Tibial nerve (tissue), 4 donors: ENCODE results near the gene KDM5A. TPM values are rescaled to one million over a fixed set of nuclear protein-coding genes. Genes with fewer than 3 reads are reported as not detected.

ENCODE experiments used
- DNase-seq, 2 donors: peaks; one replicate each; pipeline ENCODE4 v3.0.0-alpha.2; 2019; ENCODE audit warnings: low spot score in 2 of 2
- H3K27ac ChIP-seq, 4 donors: fragments of 200-600 bp; sonication (generic) in 3 of 4; one replicate each; pipeline ENCODE4 v1.5.1; 2017 to 2019; ENCODE audit warnings: mild to moderate bottlenecking in 1 of 4
- H3K27me3 ChIP-seq, 2 donors: fragments of 200-600 bp; sonication (generic) in 1 of 2; one replicate each; pipeline versions ENCODE4 v1.5.1 to v1.6.0; 2017 to 2019
- H3K36me3 ChIP-seq, 3 donors: fragments of 200-600 bp; sonication (generic); one replicate each; pipeline ENCODE4 v1.5.1; 2018 to 2019
- H3K4me1 ChIP-seq, 4 donors: fragments of 200-600 bp; sonication (generic) in 3 of 4; one replicate each; pipeline ENCODE4 v1.5.1; 2017 to 2019
- H3K4me3 ChIP-seq, 4 donors: fragments of 200-600 bp; sonication (generic) in 3 of 4; one replicate each; pipeline ENCODE4 v1.5.1; 2017 to 2019; ENCODE audit warnings: mild to moderate bottlenecking in 1 of 4, moderate library complexity in 1 of 4
- H3K9me3 ChIP-seq, 4 donors: fragments of 200-600 bp; sonication (generic) in 3 of 4; one replicate each; pipeline ENCODE4 v1.5.1; 2017 to 2019
- CTCF ChIP-seq, 5 experiments: fragments of 200-600 bp in 3 of 5; fragments of 450-650 bp in 2 of 5; sonication (generic) in 3 of 5; IDR thresholded peaks; one replicate each; pipeline ENCODE4 v1.5.1; 2016 to 2019; ENCODE audit warnings: antibody characterized with exemption in 5 of 5, mild to moderate bottlenecking in 3 of 5, moderate library complexity in 2 of 5
- EP300 ChIP-seq, 2 donors: sonication (generic); formaldehyde crosslinking; IDR thresholded peaks; one replicate each; pipeline ENCODE4 v1.6.1; 2017; ENCODE audit warnings: antibody characterized with exemption in 2 of 2, mild to moderate bottlenecking in 1 of 2
- POLR2A ChIP-seq, 2 donors: fragments of 450-650 bp; IDR thresholded peaks; one replicate each; pipeline ENCODE4 v1.6.1; 2017; ENCODE audit warnings: antibody characterized with exemption in 2 of 2, mild to moderate bottlenecking in 2 of 2, moderate library complexity in 2 of 2
- WGBS, 2 donors: methylation state at CpG; one replicate each; pipeline ENCODE4 v1.1.5; 2018; 5-methylcytosine and 5-hydroxymethylcytosine counted together
- total RNA-seq, 4 donors: library from RNA; depleted of rRNA; stranded (reverse); fragments of >200 nt; gene quantifications; one replicate each; pipeline ENCODE4 v1.1.0, GENCODE V29; 2016

The KDM5A gene
- total RNA-seq, 4 donors from 2014 or later = 31.5 to 154 (median 68.4) TPM

- Histone ChIP-seq H3K4me1 (no peaks in the 10 kb centered on the region), H3K4me3 (no peak overlapping the region), H3K9me3 (no peaks in the 10 kb centered on the region), H3K36me3 (peaks cover 0 to 70% (median 13%) of the 10 kb centered on the region in 3 donors), H3K27ac (no peak overlapping the region), H3K27me3 (no peaks in the 10 kb centered on the region)
- no peak for TF ChIP-seq POLR2A (IDR thresholded peaks at IDR 0.05)
- 86 to 93% methylated on average over 5 of the region's 5 CpGs for WGBS, 2 donors
- DNase-seq = no peak
These were observed 100.4 kb downstream of the KDM5A start for GRCh38 chr12:288687-289086.

GRCh38 chr12:286531-287300 lies 102.4 kb downstream of the KDM5A start:
- no peaks in the 10 kb centered on the region for H3K9me3 ChIP-seq
- peaks cover 0 to 61% (median 13%) of the 10 kb centered on the region in 3 donors for H3K36me3 ChIP-seq
- TF ChIP-seq CTCF (IDR thresholded peaks at IDR 0.05) (no peak), POLR2A (IDR thresholded peaks at IDR 0.05) (no peak), EP300 (IDR thresholded peaks at IDR 0.05) (no peak)
- H3K27me3 ChIP-seq = no peaks in the 10 kb centered on the region
- no peaks in the 10 kb centered on the region for H3K4me1 ChIP-seq
- no peak for DNase-seq
- no peak overlapping the region for H3K27ac ChIP-seq
- WGBS, 2 donors = 88 to 97% methylated on average over 5 of the region's 5 CpGs
- H3K4me3 ChIP-seq = no peak overlapping the region

GRCh38 chr12:278046-278445 lies 111.1 kb downstream of the KDM5A start:
- Histone ChIP-seq H3K9me3 (no peaks in the 10 kb centered on the region), H3K27ac (no peak overlapping the region), H3K36me3 (peaks cover 0 to 22% (median 0%) of the 10 kb centered on the region in 3 donors), H3K4me1 (peaks cover 0 to 4% (median 0%) of the 10 kb centered on the region in 4 donors), H3K4me3 (no peak overlapping the region), H3K27me3 (no peaks in the 10 kb centered on the region)
- DNase-seq = no peak
- TF ChIP-seq POLR2A (IDR thresholded peaks at IDR 0.05) (no peak), EP300 (IDR thresholded peaks at IDR 0.05) (no peak), CTCF (IDR thresholded peaks at IDR 0.05) (no peak)
- WGBS, 2 donors = 97% methylated on average over 5 of the region's 5 CpGs

- no peak for TF ChIP-seq POLR2A (IDR thresholded peaks at IDR 0.05)
- TF ChIP-seq CTCF (IDR thresholded peaks at IDR 0.05) = no peak
- TF ChIP-seq EP300 (IDR thresholded peaks at IDR 0.05) = no peak
- Histone ChIP-seq H3K27ac (no peak overlapping the region), H3K27me3 (no peaks in the 10 kb centered on the region), H3K4me1 (peaks cover 0 to 26% (median 0%) of the 10 kb centered on the region in 4 donors), H3K36me3 (peaks cover 0 to 11% (median 0%) of the 10 kb centered on the region in 3 donors), H3K9me3 (no peaks in the 10 kb centered on the region), H3K4me3 (no peak overlapping the region)
- WGBS, 2 donors = 88 to 95% methylated on average over 6 of the region's 6 CpGs
- DNase-seq = no peak
These were observed 113.3 kb downstream of the KDM5A start for GRCh38 chr12:275812-276211.

GRCh38 chr12:273382-273781 lies 115.7 kb downstream of the KDM5A start:
- WGBS, 2 donors = 13 to 19% methylated on average over 3 of the region's 3 CpGs

More at GRCh38 chr12:273382-273781, 115.7 kb downstream of the KDM5A start:
- no peaks in the 10 kb centered on the region for H3K27me3 ChIP-seq
- H3K9me3 ChIP-seq = no peaks in the 10 kb centered on the region
- H3K4me3 ChIP-seq = no peak overlapping the region
- H3K4me1 ChIP-seq = peaks cover 0 to 38% (median 0%) of the 10 kb centered on the region in 4 donors
- no peak for DNase-seq
- no peaks in the 10 kb centered on the region for H3K36me3 ChIP-seq
- no peak overlapping the region for H3K27ac ChIP-seq
- TF ChIP-seq POLR2A (IDR thresholded peaks at IDR 0.05) (no peak), CTCF (IDR thresholded peaks at IDR 0.05) (no peak), EP300 (IDR thresholded peaks at IDR 0.05) (no peak)
